DND-41 (cell line): Measurements from ENCODE around the gene GIGYF1.

Experiments
- CTCF ChIP-seq: IDR thresholded peaks from 2 replicates; pipeline ENCODE4 v1.5.1; 2012; ENCODE audit warnings: borderline replicate concordance, low read length, moderate library complexity, mild to moderate bottlenecking; ENCODE audit not compliant: poor library complexity, severe bottlenecking; ENCODE audit errors: extremely low read depth
- EZH2 ChIP-seq: IDR thresholded peaks from 3 replicates; pipeline ENCODE4 v1.6.1; 2012; ENCODE audit warnings: borderline replicate concordance, low read depth, mild to moderate bottlenecking, moderate library complexity, low read length, inconsistent platforms; ENCODE audit not compliant: severe bottlenecking

- TF ChIP-seq CTCF = no peak
- no peak for TF ChIP-seq EZH2
Observed at GRCh38 chr7:100731937-100732636, 38.0 kb upstream of the GIGYF1 start.
